Measurements from ENCODE around the gene TRPV5. TPM values are rescaled to one million over a fixed set of nuclear protein-coding genes. Genes with fewer than 3 reads are reported as not detected.

TRPV5 gene
- total RNA-seq, 6 donors from 2014 or later: not detected

DNA sequence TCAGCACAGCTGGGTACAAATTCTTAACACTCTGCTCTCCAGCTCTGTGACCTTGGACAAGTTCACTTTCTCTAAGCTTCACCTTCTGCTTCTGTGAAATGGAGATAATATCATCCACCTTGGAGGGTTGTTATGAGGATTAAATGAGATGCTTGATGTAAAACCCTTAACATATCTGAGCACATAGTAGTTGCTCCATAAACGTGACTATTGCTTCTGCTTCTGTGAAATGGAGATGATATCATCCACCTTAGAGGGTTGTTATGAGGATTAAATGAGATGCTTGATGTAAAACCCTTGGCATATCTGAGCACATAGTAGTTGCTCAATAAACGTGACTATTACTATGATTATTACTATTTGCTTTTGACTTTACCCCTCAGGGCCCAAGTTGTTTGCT lies 64.1 kb downstream of the TRPV5 start:
- WGBS, 2 donors: 86 to 87% methylated on average over 2 of the region's 2 CpGs
- TF ChIP-seq, protein P1, sequence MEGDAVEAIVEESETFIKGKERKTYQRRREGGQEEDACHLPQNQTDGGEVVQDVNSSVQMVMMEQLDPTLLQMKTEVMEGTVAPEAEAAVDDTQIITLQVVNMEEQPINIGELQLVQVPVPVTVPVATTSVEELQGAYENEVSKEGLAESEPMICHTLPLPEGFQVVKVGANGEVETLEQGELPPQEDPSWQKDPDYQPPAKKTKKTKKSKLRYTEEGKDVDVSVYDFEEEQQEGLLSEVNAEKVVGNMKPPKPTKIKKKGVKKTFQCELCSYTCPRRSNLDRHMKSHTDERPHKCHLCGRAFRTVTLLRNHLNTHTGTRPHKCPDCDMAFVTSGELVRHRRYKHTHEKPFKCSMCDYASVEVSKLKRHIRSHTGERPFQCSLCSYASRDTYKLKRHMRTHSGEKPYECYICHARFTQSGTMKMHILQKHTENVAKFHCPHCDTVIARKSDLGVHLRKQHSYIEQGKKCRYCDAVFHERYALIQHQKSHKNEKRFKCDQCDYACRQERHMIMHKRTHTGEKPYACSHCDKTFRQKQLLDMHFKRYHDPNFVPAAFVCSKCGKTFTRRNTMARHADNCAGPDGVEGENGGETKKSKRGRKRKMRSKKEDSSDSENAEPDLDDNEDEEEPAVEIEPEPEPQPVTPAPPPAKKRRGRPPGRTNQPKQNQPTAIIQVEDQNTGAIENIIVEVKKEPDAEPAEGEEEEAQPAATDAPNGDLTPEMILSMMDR (IDR thresholded peaks at IDR 0.05): no peak
- no peak for TF ChIP-seq POLR2AphosphoS5 (IDR thresholded peaks at IDR 0.05)
- TF ChIP-seq POLR2A (IDR thresholded peaks at IDR 0.05): no peak
- TF ChIP-seq EP300 (IDR thresholded peaks at IDR 0.05): no peak
- Histone ChIP-seq H3K9me3 (no peaks in the 10 kb centered on the region), H3K27me3 (no peaks in the 10 kb centered on the region), H3K4me1 (no peaks in the 10 kb centered on the region), H3K36me3 (no peaks in the 10 kb centered on the region), H3K4me3 (no peak overlapping the region), H3K27ac (no peak overlapping the region)
- DNase-seq (no peak), ATAC-seq (ENCODE audit: low FRiP score in 2 of 2) (no peak)

DNA sequence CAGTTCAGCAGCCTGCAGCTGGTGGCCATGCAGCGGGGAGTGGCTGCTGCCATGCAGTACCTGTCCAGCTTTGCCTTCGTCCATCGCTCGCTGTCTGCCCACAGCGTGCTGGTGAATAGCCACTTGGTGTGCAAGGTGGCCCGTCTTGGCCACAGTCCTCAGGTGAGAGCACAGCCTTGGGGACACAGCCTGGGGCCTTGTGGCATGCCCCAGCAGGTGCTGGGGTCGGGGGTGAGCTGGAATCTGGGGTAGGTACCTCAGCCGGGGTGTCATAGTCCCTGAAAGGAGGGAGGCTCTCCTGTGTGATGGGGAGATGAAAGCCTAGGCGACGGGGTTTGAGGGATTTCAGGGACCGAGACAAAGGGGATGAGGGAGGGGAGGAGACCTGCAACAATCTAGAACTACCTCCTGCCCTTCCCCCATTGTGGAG lies 64.5 kb downstream of the TRPV5 start:
- WGBS, 2 donors: 94 to 97% methylated on average over 11 of the region's 11 CpGs
- TF ChIP-seq, protein P1 (IDR thresholded peaks at IDR 0.05): no peak
- TF ChIP-seq POLR2AphosphoS5 (IDR thresholded peaks at IDR 0.05) (no peak), EP300 (IDR thresholded peaks at IDR 0.05) (no peak), POLR2A (IDR thresholded peaks at IDR 0.05) (no peak)
- Histone ChIP-seq H3K4me3 (no peak overlapping the region), H3K4me1 (no peaks in the 10 kb centered on the region), H3K27ac (no peak overlapping the region), H3K27me3 (no peaks in the 10 kb centered on the region), H3K9me3 (no peaks in the 10 kb centered on the region), H3K36me3 (no peaks in the 10 kb centered on the region)
- no peak for ATAC-seq (ENCODE audit: low FRiP score in 2 of 2)
- peak in 1 of 2 donors; percentile 48 for DNase-seq

GRCh38 chr7:142868188-142868985 lies 65.2 kb downstream of the TRPV5 start:
- ATAC-seq (ENCODE audit: low FRiP score in 2 of 2): no peak
- Histone ChIP-seq H3K9me3 (no peaks in the 10 kb centered on the region), H3K27ac (no peak overlapping the region), H3K4me1 (no peaks in the 10 kb centered on the region), H3K4me3 (no peak overlapping the region), H3K27me3 (no peaks in the 10 kb centered on the region), H3K36me3 (peaks cover 0 to 6% (median 0%) of the 10 kb centered on the region in 4 donors)
- TF ChIP-seq POLR2AphosphoS5 (IDR thresholded peaks at IDR 0.05): no peak
- TF ChIP-seq EP300 (IDR thresholded peaks at IDR 0.05): no peak
- no peak for TF ChIP-seq POLR2A (IDR thresholded peaks at IDR 0.05)
- TF ChIP-seq, protein P1 (IDR thresholded peaks at IDR 0.05): no peak
- peak in 1 of 2 donors; percentile 83 for DNase-seq
- 75 to 86% methylated on average over 23 to 30 of the region's 31 CpGs for WGBS, 2 donors

DNA sequence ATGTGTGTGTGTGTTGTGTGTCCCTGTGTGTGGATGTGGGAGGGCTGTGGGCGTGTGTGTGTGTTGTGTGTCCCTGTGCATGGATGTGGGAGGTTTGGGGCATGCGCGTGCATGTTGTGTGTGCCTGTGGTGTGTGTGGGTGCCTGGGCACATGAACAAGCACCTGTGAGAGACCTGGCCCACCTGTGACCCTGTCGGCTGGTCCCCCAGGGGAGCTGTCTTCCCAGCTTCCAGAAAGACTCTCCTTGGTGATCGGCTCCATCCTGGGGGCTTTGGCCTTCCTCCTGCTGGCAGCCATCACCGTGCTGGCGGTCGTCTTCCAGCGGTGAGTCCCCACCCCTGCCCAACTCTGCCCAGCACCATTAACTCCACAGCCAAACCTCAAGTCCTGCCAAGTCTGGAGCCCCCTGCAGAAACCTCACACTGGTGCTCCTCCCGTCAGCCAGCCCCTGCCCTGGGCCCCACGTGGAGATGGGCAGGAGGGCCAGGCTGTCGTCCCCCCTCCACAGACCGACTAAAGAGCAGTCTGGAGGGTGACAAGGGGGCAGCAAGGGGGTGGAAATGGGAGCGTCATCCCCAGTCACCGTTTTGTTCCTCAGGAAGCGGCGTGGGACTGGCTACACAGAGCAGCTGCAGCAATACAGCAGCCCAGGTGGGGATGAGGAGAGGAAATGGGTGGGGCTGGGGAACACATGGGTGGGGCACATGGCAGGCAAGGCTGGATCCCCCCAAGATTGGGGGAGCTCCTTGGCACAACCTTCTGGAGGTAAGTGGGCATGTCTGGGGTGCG lies 66.0 kb downstream of the TRPV5 start:
- H3K9me3 ChIP-seq: no peaks in the 10 kb centered on the region
- no peak for TF ChIP-seq POLR2A (IDR thresholded peaks at IDR 0.05)
- no peak for TF ChIP-seq POLR2AphosphoS5 (IDR thresholded peaks at IDR 0.05)
- TF ChIP-seq, protein P1 (IDR thresholded peaks at IDR 0.05): no peak
- WGBS, 2 donors: 76 to 81% methylated on average over 9 to 18 of the region's 18 CpGs
- ATAC-seq (ENCODE audit: low FRiP score in 2 of 2) (no peak), DNase-seq (peak in 1 of 2 donors; percentile 49)
- peaks cover 0 to 6% (median 0%) of the 10 kb centered on the region in 4 donors for H3K36me3 ChIP-seq
- no peaks in the 10 kb centered on the region for H3K27me3 ChIP-seq
- H3K4me3 ChIP-seq: no peak overlapping the region
- no peaks in the 10 kb centered on the region for H3K4me1 ChIP-seq
- no peak overlapping the region for H3K27ac ChIP-seq

All from upper lobe of left lung (tissue), 6 donors.